HepG2 (cell line): Measurements from ENCODE around the gene SBSN. TPM values are rescaled to one million over a fixed set of nuclear protein-coding genes. Genes with fewer than 3 reads are reported as not detected.

Experiments used
- ATF1 ChIP-seq: IDR thresholded peaks from 2 replicates; pipeline ENCODE4 v1.6.1; 2016; ENCODE audit warnings: mild to moderate bottlenecking, control low read depth
- KLF6 ChIP-seq: IDR thresholded peaks from 2 replicates; pipeline ENCODE4 v1.8.0; 2016; ENCODE audit warnings: missing biosample characterization, missing genetic modification reagents
- MTA1 ChIP-seq: sonication (generic); formaldehyde crosslinking; IDR thresholded peaks from 2 replicates; pipeline ENCODE4 v1.4.0; 2020; ENCODE audit warnings: missing genetic modification reagents, mild to moderate bottlenecking, borderline replicate concordance
- NFKBIZ ChIP-seq: IDR thresholded peaks from 2 replicates; pipeline ENCODE4 v1.6.1; 2018; ENCODE audit warnings: missing genetic modification reagents, missing compliant biosample characterization
- NR1H2 ChIP-seq: sonication (generic); formaldehyde crosslinking; IDR thresholded peaks from 2 replicates; pipeline ENCODE4 v1.8.1; 2022; ENCODE audit warnings: low read depth, missing genetic modification reagents, borderline replicate concordance
- PHF8 ChIP-seq: sonication (generic); formaldehyde crosslinking; IDR thresholded peaks from 2 replicates; pipeline ENCODE4 v1.5.0; 2020; ENCODE audit warnings: missing genetic modification reagents
- RNF2 ChIP-seq: fragments of 450-650 bp; conservative IDR thresholded peaks from 2 replicates; pipeline ENCODE4 v1.6.1; 2016; ENCODE audit warnings: low read depth
- SIN3B ChIP-seq: fragments of 150-350 bp; IDR thresholded peaks from 2 replicates; pipeline ENCODE4 v1.6.1; 2014; ENCODE audit warnings: low read length
- XBP1 ChIP-seq: sonication (generic); formaldehyde crosslinking; IDR thresholded peaks from 2 replicates; pipeline ENCODE4 v1.5.0; 2020; ENCODE audit warnings: missing genetic modification reagents
- ZBTB2 ChIP-seq: sonication (generic); formaldehyde crosslinking; IDR thresholded peaks from 2 replicates; pipeline ENCODE4 v1.8.0; 2022; ENCODE audit warnings: low read depth, missing genetic modification reagents
- ZNF337 ChIP-seq: sonication (generic); formaldehyde crosslinking; IDR thresholded peaks from 2 replicates; pipeline ENCODE4 v1.5.1; 2020; ENCODE audit warnings: missing genetic modification reagents, low read depth, mild to moderate bottlenecking, borderline replicate concordance
- ZNF44 ChIP-seq: sonication (generic); formaldehyde crosslinking; IDR thresholded peaks from 2 replicates; pipeline ENCODE4 v1.5.1; 2020; ENCODE audit warnings: mild to moderate bottlenecking, missing genetic modification reagents
- ZNF549 ChIP-seq: sonication (generic); formaldehyde crosslinking; IDR thresholded peaks from 2 replicates; pipeline ENCODE4 v1.5.0; 2020; ENCODE audit warnings: missing genetic modification reagents
- ZNF639 ChIP-seq: conservative IDR thresholded peaks from 2 replicates; pipeline ENCODE4 v1.6.1; 2018; ENCODE audit warnings: missing genetic modification reagents
- ZNF747 ChIP-seq: sonication (generic); formaldehyde crosslinking; IDR thresholded peaks from 2 replicates; pipeline ENCODE4 v1.8.1; 2023; ENCODE audit warnings: missing genetic modification reagents, mild to moderate bottlenecking, borderline replicate concordance
- polyA plus RNA-seq, 8 experiments: library from polyadenylated mRNA; depleted of rRNA in 3 of 8; stranded (reverse) in 7 of 8; unstranded in 1 of 8; fragments of >200 nt; fragmentation: Illumina TruSeq in 4 of 8; extraction: Trizol in 4 of 8; gene quantifications; 2 replicates each; pipeline versions ENCODE4 v1.2.1 to v1.2.3, GENCODE V29; 2011 to 2016; ENCODE audit warnings: low read depth in 4 of 8, missing spikeins in 1 of 8, mixed read lengths in 1 of 8; ENCODE audit not compliant: insufficient read depth in 1 of 8
- total RNA-seq, 5 experiments: library from RNA; depleted of rRNA; stranded (reverse); fragments of >200 nt; fragmentation: Illumina TruSeq; extraction: Trizol; gene quantifications; 2 replicates each; pipeline ENCODE4 v1.2.3, GENCODE V29; 2016; ENCODE audit warnings: low read depth in 1 of 5
- TF ChIP-seq, protein P1 (sequence below): sonication (generic); formaldehyde crosslinking; IDR thresholded peaks from one replicate; pipeline ENCODE4 v1.5.1; 2020; ENCODE audit warnings: mild to moderate bottlenecking, missing genetic modification reagents; ENCODE audit errors: not compliant biosample characterization
- TF ChIP-seq, protein P2 (sequence below): sonication (generic); formaldehyde crosslinking; IDR thresholded peaks from 2 replicates; pipeline ENCODE4 v1.4.0; 2020; ENCODE audit warnings: missing genetic modification reagents

SBSN gene
- total and polyA plus RNA-seq, 2 of the 13 experiments (the other 11 are each of a cell fraction or from before 2014, with no cell fraction given) = not detected

- TF ChIP-seq, protein P1, sequence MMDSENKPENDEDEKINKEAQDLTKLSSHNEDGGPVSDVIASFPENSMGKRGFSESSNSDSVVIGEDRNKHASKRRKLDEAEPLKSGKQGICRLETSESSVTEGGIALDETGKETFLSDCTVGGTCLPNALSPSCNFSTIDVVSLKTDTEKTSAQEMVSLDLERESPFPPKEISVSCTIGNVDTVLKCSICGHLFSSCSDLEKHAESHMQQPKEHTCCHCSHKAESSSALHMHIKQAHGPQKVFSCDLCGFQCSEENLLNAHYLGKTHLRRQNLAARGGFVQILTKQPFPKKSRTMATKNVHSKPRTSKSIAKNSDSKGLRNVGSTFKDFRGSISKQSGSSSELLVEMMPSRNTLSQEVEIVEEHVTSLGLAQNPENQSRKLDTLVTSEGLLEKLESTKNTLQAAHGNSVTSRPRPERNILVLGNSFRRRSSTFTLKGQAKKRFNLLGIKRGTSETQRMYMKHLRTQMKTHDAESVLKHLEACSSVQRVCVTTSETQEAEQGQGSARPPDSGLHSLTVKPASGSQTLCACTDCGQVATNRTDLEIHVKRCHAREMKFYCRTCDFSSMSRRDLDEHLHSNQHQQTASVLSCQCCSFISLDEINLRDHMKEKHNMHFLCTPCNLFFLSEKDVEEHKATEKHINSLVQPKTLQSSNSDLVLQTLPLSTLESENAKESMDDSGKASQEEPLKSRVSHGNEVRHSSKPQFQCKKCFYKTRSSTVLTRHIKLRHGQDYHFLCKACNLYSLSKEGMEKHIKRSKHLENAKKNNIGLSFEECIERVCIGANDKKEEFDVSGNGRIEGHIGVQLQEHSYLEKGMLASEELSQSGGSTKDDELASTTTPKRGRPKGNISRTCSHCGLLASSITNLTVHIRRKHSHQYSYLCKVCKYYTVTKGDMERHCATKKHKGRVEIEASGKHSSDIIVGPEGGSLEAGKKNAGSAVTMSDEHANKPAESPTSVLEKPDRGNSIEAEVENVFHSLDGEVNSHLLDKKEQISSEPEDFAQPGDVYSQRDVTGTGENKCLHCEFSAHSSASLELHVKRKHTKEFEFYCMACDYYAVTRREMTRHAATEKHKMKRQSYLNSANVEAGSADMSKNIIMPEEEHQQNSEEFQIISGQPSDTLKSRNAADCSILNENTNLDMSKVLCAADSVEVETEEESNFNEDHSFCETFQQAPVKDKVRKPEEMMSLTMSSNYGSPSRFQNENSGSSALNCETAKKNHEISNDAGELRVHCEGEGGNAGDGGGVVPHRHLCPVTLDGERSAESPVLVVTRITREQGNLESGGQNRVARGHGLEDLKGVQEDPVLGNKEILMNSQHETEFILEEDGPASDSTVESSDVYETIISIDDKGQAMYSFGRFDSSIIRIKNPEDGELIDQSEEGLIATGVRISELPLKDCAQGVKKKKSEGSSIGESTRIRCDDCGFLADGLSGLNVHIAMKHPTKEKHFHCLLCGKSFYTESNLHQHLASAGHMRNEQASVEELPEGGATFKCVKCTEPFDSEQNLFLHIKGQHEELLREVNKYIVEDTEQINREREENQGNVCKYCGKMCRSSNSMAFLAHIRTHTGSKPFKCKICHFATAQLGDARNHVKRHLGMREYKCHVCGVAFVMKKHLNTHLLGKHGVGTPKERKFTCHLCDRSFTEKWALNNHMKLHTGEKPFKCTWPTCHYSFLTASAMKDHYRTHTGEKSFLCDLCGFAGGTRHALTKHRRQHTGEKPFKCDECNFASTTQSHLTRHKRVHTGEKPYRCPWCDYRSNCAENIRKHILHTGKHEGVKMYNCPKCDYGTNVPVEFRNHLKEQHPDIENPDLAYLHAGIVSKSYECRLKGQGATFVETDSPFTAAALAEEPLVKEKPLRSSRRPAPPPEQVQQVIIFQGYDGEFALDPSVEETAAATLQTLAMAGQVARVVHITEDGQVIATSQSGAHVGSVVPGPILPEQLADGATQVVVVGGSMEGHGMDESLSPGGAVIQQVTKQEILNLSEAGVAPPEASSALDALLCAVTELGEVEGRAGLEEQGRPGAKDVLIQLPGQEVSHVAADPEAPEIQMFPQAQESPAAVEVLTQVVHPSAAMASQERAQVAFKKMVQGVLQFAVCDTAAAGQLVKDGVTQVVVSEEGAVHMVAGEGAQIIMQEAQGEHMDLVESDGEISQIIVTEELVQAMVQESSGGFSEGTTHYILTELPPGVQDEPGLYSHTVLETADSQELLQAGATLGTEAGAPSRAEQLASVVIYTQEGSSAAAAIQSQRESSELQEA = no peak
- TF ChIP-seq SIN3B (no peak), NR1H2 (CRISPR knock-in tag) (no peak), ZNF337 (no peak), ZNF747 (CRISPR knock-in tag) (no peak), PHF8 (CRISPR knock-in tag) (no peak), ATF1 (CRISPR knock-in tag) (no peak), NFKBIZ (CRISPR knock-in tag) (no peak), ZNF639 (no peak), XBP1 (CRISPR knock-in tag) (no peak), ZBTB2 (CRISPR knock-in tag) (no peak), RNF2 (no peak), MTA1 (CRISPR knock-in tag) (no peak), ZNF549 (CRISPR knock-in tag) (no peak), KLF6 (CRISPR knock-in tag) (peak; percentile 53), ZNF44 (CRISPR knock-in tag) (no peak)
- TF ChIP-seq, protein P2, sequence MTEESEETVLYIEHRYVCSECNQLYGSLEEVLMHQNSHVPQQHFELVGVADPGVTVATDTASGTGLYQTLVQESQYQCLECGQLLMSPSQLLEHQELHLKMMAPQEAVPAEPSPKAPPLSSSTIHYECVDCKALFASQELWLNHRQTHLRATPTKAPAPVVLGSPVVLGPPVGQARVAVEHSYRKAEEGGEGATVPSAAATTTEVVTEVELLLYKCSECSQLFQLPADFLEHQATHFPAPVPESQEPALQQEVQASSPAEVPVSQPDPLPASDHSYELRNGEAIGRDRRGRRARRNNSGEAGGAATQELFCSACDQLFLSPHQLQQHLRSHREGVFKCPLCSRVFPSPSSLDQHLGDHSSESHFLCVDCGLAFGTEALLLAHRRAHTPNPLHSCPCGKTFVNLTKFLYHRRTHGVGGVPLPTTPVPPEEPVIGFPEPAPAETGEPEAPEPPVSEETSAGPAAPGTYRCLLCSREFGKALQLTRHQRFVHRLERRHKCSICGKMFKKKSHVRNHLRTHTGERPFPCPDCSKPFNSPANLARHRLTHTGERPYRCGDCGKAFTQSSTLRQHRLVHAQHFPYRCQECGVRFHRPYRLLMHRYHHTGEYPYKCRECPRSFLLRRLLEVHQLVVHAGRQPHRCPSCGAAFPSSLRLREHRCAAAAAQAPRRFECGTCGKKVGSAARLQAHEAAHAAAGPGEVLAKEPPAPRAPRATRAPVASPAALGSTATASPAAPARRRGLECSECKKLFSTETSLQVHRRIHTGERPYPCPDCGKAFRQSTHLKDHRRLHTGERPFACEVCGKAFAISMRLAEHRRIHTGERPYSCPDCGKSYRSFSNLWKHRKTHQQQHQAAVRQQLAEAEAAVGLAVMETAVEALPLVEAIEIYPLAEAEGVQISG (CRISPR knock-in tag) = no peak
Measured at GRCh38 chr19:35509018-35509652, 19.0 kb downstream of the SBSN start (continued).
